PFSK-1 (cell line): Measurements from ENCODE around the gene WNK1.

Experiments
- POLR2AphosphoS5 ChIP-seq: IDR thresholded peaks from 2 replicates; pipeline ENCODE4 v1.6.1; 2012; ENCODE audit warnings: low read depth, mild to moderate bottlenecking, control low read depth, low read length, moderate library complexity
- REST ChIP-seq, 2 experiments: IDR thresholded peaks; 2 replicates each; pipeline versions ENCODE4 v1.6.1 to v1.8.0; 2011 to 2012; ENCODE audit warnings: low read depth in 2 of 2, low read length in 2 of 2, control low read depth in 1 of 2, inconsistent platforms in 1 of 2, mild to moderate bottlenecking in 1 of 2, moderate library complexity in 1 of 2; ENCODE audit not compliant: insufficient read depth in 1 of 2
- SIN3A ChIP-seq: IDR thresholded peaks from 2 replicates; pipeline ENCODE4 v1.6.1; 2012; ENCODE audit warnings: mild to moderate bottlenecking, low read length, moderate library complexity, borderline replicate concordance; ENCODE audit not compliant: insufficient read depth

- TF ChIP-seq REST (IDR thresholded peaks at IDR 0.05; ENCODE audit: insufficient read depth in 1 of 2, low read depth in 2 of 2, low read length in 2 of 2) (no peak), POLR2AphosphoS5 (no peak), SIN3A (no peak)
These were observed 21.8 kb upstream of the WNK1 start for GRCh38 chr12:730550-730949.
